Stimulated activated CD4-positive, alpha-beta T cell treated with anti-CD3 and anti-CD28 coated beads, Interleukin-1b, Interleukin-23, amount 100 ng/mL, for 24 hours (primary cell): ENCODE measurements around the gene CXCL12.

Source experiments
- DNase-seq, 4 experiments: peaks; one replicate each; pipeline ENCODE4 v3.0.0-alpha.2; 2020; ENCODE audit warnings: low read depth in 4 of 4, low spot score in 1 of 4

The CXCL12 gene

DNA sequence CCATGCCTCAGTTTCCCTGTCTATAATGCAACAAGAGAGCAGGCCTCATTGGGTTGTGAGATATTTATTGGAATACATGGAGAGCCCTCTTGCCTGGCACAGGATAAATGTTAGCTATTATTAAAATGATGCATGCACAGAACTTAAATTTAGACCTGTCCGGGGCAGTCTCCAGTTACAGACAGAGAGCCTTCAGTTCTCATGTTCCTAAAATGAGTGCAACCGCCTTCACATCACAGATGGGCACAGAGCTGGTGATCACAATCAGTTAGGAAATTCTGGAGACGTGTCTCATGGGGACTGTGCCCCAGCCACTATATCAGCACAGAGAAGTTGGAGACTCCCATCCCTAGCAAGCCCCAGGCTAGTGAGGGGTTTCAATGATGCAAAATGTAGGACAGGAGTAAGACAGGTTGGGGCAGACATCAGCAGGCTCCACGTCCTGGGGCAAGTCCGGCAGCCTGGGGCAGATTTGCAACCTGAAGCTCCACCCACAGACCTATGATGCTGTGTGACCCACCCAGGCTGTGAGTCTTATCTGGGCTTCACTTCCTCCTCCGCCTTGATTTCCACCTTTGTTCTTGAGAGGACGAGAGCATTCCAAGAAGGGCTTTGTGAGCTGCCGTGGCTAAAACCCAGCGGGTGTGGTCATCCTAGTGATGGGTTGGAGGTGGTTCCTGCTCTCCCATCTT, 49.4 kb downstream of the CXCL12 start:
- no peak for DNase-seq

DNA sequence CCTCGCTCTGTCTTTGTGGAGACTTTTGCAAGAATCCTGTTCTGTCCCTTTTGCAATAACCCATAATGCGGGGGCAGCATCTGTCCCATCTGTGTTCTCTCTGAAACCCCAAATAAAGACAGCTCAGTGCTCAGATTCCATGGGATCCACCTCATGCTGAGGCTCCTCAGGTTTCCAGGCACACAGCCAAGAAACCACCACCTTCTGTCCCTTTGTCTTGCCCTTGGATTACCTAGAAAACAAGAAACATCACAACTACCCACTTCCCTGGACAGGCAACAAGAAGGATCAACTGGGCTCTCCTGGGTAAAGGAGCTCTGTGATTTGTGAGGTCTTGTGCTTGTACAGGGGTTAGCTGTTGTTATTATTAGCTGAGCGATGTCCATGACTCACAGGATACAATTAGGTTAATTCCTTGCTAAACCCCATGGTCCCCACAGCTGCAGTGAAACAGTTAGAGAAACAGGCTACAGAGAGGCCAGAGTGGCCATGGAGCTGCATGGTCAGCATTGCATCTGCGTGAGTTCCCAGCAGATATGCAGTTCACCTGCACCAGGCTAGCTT, 50.2 kb downstream of the CXCL12 start:
- DNase-seq, result no peak

DNA sequence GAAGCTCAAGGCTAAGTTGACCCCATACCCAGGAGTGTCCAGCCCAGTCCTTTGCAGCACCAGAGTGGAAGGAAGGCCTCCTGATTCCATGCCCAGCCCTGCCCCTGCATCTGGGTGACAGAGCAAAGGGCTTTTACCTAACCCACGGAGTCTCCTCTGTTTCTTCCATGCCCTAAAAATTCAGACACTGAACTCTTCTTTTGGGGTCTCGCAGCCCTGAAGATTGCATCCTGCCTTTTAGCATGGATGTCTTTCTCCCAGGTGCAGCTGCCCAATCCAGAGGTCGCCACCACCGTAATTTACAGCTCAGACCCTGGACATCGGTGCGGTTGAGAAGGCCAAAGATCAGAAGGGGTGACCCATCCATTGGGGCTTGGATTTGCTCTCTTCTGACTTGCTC, 50.8 kb downstream of the CXCL12 start:
- no peak for DNase-seq

DNA sequence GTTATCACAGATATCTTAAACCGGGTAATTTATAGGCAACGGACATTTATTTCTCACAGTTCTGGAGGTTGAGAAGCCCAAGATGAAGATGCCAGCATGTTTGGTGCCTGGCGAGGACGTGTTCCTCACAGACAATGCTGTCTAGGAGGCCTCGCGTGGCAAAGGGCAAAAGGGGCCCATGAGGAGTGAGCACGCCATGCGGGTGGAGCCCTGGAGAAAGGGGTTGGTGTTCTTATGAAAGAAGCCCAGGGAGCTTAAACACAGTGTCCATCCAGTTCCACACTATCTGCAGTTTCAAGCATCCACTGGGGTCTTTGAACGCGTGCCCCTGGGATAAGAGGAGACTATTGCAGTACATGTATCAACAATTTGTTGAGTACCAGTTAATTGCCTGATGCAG, 51.4 kb downstream of the CXCL12 start:
- no peak for DNase-seq

DNA sequence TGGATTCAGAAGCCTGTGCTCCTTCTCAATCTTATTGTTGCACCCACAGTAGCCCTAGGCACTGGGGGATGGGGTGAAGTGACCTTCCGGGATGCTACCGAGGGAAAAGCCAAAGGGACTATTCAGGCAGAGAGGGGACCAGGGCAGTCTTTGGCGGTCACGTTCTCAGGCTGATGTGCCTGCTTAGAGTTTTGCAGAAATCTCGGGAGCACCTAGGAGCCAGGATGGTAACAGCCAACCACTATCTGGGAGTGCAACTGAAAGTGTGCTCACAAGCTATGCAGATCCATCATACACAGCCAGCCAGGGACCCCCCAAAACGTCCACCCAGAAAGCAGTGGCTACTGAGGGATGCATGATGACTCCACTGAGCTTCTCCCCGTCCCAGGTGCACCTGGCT, 52.4 kb downstream of the CXCL12 start:
- DNase-seq, result no peak

DNA sequence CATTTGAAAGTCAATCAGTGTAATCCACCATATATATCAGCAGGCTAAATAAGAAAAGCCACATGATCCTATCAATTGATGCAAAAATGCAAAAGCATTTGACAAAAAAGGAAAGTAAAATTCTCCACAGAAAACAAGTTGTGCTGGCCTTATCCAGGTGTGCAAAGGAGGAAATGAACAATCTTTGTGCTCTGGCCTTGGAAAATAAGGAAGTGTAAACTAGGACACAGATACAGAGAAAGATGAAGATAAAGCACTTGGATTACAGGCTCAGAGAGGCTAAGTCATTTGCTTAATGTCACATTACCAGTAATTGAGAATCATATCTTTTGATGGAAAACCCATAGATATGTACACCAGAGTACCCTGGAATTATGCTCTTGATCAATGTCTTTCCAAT, 54.5 kb downstream of the CXCL12 start:
- DNase-seq, result no peak

DNA sequence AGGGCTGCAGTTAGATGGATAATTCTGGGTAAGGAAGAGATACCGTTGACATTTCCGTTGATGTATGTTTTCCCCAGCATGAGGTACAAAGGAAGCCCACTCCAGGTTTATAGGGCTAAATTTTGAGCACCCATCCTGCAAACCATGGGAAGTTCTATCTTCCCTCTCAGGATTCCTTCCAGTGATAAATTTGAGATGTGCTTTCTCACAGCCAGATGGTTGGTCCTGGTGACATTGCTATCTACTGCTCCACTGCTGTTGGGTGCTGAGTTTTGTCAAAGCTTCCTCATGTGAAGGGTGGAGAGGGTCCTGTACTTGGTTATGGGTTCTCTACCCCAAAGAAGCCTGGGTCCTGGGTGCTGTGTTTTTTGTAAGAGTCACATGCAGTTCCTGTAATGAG, 57.4 kb downstream of the CXCL12 start:
- no peak for DNase-seq
